ENCODE results near the gene LRRC61. TPM values are rescaled to one million over a fixed set of nuclear protein-coding genes. Genes with fewer than 3 reads are reported as not detected.
A peak's percentile ranks its signal among the peaks of the same experiment; 100 is the strongest.

Gene LRRC61
- total RNA-seq, 6 experiments from 2014 or later = 13.0 to 33.0 (median 19.1) TPM

DNA sequence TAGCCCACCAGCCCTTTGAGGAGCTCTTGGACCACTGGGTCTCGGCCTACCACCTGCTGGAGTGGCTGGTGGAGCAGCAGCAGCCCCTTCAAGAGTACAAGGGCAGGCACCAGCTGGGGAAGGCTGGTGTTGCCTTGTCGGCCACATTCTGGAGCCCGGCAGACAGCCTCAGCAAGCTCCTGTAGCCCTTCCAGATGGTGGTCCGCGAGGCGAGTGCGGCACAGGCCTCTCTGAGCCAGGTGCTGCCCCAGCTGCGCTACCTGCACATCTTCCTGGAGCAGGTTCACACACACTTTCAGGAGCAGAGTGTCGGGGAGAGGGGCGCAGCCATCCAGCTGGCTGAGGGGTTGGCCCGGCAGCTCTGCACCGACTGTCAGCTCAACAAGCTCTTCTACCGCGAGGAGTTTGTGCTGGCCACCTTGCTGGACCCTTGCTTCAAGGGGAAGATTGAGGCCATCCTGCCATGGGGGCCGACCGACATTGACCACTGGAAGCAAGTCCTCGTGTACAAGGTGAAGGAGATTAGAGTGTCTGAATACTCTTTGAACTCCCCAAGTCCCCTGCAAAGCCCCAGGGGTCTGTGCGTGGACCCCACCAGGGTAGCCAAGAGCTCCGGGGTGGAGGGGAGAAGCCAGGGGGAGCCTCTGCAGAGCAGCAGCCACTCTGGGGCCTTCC, 7.2 kb downstream of the LRRC61 start:
- DNase-seq (no peak), ATAC-seq (no peak)
- 100% methylated on average over 1 of the region's 19 CpGs for WGBS (ENCODE audit: insufficient coverage, low coverage, low lambda C conversion rate, missing lambda C conversion rate)
- TF ChIP-seq POLR2A (IDR thresholded peaks at IDR 0.05) = no peak
- TF ChIP-seq CTCF (IDR thresholded peaks at IDR 0.05) = no peak
- H3K4me3 ChIP-seq = no peak overlapping the region
- no peaks in the 10 kb centered on the region for H3K27me3 ChIP-seq
- H3K4me1 ChIP-seq = peaks cover 0 to 17% (median 6%) of the 10 kb centered on the region in 4 donors
- peaks cover 0 to 17% (median 7%) of the 10 kb centered on the region in 4 donors for H3K36me3 ChIP-seq
- no peaks in the 10 kb centered on the region for H3K9me3 ChIP-seq
- H3K27ac ChIP-seq = no peak overlapping the region
- intact Hi-C loops (cut with DNase I) = no loop called here

DNA sequence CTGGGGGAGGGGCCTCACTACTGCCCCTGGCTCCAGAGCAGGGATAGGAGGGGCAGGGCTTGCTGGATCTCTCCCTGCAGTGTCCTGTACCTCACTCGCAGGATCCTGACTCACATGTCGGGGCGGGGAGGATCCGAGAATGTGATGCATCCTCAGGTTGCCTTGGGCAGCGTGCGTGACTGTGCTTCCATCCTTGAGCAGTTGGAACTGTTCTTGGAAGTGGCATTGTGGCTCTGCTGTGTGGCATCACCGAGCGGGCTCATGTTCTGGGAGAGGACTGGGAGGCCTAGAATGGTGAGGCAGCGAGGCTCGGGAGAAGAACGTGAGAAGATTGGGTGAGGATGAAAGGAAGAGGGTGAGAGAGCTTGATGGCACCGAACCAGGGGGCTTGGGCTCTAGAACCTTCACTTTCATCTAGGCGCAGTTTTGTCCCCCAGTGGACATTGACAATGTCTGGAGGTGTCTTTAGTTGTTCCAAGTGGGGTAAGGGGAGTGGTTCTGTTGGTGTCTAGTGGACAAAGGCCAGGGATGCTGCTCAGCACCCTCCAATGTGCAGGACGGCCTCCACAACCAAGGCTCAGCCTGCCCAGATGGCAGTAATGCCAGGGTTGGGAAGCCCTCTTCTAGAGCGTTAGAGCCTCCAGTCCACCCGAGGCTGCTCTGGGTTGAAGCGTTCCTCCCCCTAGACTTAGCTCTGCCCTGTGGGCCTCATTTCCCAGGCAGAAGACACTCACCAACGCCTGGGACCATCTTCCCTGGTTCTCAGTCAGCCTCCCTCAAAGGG, 9.9 kb downstream of the LRRC61 start:
- TF ChIP-seq POLR2A (IDR thresholded peaks at IDR 0.05) (no peak), CTCF (IDR thresholded peaks at IDR 0.05) (no peak)
- ATAC-seq = no peak
- Histone ChIP-seq H3K4me1 (peaks cover 0 to 37% (median 18%) of the 10 kb centered on the region in 4 donors), H3K27ac (no peak overlapping the region), H3K36me3 (peaks cover 0 to 17% (median 3%) of the 10 kb centered on the region in 4 donors), H3K9me3 (no peaks in the 10 kb centered on the region), H3K27me3 (no peaks in the 10 kb centered on the region), H3K4me3 (no peak overlapping the region)
- intact Hi-C loops (cut with DNase I) = no loop called here
- WGBS (ENCODE audit: insufficient coverage, low coverage, low lambda C conversion rate, missing lambda C conversion rate) = 100% methylated on average over 1 of the region's 18 CpGs
- DNase-seq = no peak

DNA sequence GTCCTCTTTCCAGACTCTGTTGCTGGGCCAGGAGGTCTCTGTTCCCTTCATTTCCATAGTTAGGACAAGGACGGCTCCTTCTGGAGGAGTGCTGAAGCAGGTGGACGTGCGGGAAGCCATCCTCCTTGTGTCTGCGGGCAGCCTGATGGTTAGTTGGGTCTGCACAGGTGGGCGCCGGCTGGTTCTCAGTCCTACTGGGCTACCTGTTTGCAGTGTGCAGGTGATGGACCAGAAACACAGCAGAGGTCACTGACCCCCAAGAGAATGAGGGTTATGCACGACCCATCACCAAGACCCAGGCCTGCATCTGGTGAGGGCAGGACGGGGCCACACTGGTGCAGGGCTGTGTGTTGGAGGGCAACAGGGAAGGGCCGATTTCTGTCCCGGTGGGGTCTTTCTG, 10.5 kb downstream of the LRRC61 start:
- Histone ChIP-seq H3K9me3 (no peaks in the 10 kb centered on the region), H3K36me3 (peaks cover 0 to 17% (median under 1%) of the 10 kb centered on the region in 4 donors), H3K27me3 (no peaks in the 10 kb centered on the region), H3K27ac (no peak overlapping the region), H3K4me1 (peaks cover 0 to 43% (median 21%) of the 10 kb centered on the region in 4 donors), H3K4me3 (no peak overlapping the region)
- 80% methylated on average over 1 of the region's 10 CpGs for WGBS (ENCODE audit: insufficient coverage, low coverage, low lambda C conversion rate, missing lambda C conversion rate)
- intact Hi-C loops (cut with DNase I) = no loop called here
- TF ChIP-seq POLR2A (IDR thresholded peaks at IDR 0.05) = no peak
- TF ChIP-seq CTCF (IDR thresholded peaks at IDR 0.05) = no peak
- no peak for DNase-seq
- ATAC-seq = no peak

- Histone ChIP-seq H3K27ac (peak overlapping the region in 1 of 3 donors; percentile 87), H3K4me3 (no peak overlapping the region), H3K4me1 (peaks cover 0 to 48% (median 24%) of the 10 kb centered on the region in 4 donors), H3K9me3 (no peaks in the 10 kb centered on the region), H3K36me3 (peaks cover 0 to 17% (median under 1%) of the 10 kb centered on the region in 4 donors), H3K27me3 (no peaks in the 10 kb centered on the region)
- TF ChIP-seq POLR2A (IDR thresholded peaks at IDR 0.05) (no peak), CTCF (IDR thresholded peaks at IDR 0.05) (no peak)
- DNase-seq (no peak), ATAC-seq (no peak)
- 87% methylated on average over 7 of the region's 8 CpGs for WGBS (ENCODE audit: insufficient coverage, low coverage, low lambda C conversion rate, missing lambda C conversion rate)
- intact Hi-C loops (cut with DNase I) = no loop called here
These were observed 11.0 kb downstream of the LRRC61 start for GRCh38 chr7:150334108-150334507.
